Measurements from ENCODE around the gene CORO1C.

The CORO1C gene

GRCh38 chr12:108724054-108724889 is 7.0 kb downstream of the CORO1C start:
- peak; percentile 39 to 63 for DNase-seq

- DNase-seq: peak; percentile 29 to 34
These were observed 8.1 kb downstream of the CORO1C start for GRCh38 chr12:108722992-108723766.

- DNase-seq: no peak
These were observed 8.9 kb downstream of the CORO1C start for GRCh38 chr12:108722463-108722862.

- DNase-seq: no peak
These were observed 9.5 kb downstream of the CORO1C start for GRCh38 chr12:108721824-108722223.

GRCh38 chr12:108720757-108721514 is 10.4 kb downstream of the CORO1C start:
- DNase-seq: no peak

- DNase-seq: no peak
These were observed 14.1 kb downstream of the CORO1C start for GRCh38 chr12:108717243-108717642.

- DNase-seq: no peak
These were observed 16.5 kb downstream of the CORO1C start for GRCh38 chr12:108714866-108715265.

- no peak for DNase-seq
These were observed 17.8 kb downstream of the CORO1C start for GRCh38 chr12:108713471-108713870.

GRCh38 chr12:108712925-108713203 is 18.5 kb downstream of the CORO1C start:
- DNase-seq: no peak

GRCh38 chr12:108712165-108712924 is 19.0 kb downstream of the CORO1C start:
- DNase-seq: peak; percentile 14 to 38

GRCh38 chr12:108711489-108712164 is 19.7 kb downstream of the CORO1C start:
- no peak for DNase-seq

- peak; percentile 26 to 46 for DNase-seq
These were observed 21.6 kb downstream of the CORO1C start for GRCh38 chr12:108709697-108710096.

- DNase-seq: no peak
These were observed 26.8 kb downstream of the CORO1C start for GRCh38 chr12:108704527-108704926.

- DNase-seq: no peak
These were observed 28.6 kb downstream of the CORO1C start for GRCh38 chr12:108702595-108703320.

- DNase-seq: no peak
These were observed 29.4 kb downstream of the CORO1C start for GRCh38 chr12:108701779-108702441.

GRCh38 chr12:108700833-108701541 is 30.3 kb downstream of the CORO1C start:
- DNase-seq: no peak

- DNase-seq: no peak
These were observed 31.3 kb downstream of the CORO1C start for GRCh38 chr12:108699955-108700563.

- DNase-seq: no peak
These were observed 33.4 kb downstream of the CORO1C start for GRCh38 chr12:108697905-108698304.

- DNase-seq: no peak
These were observed 34.4 kb downstream of the CORO1C start for GRCh38 chr12:108696996-108697290.
